NCI-H82 treated with DMSO at 0.1 percent for 48 hours (cell line): ENCODE data around the gene CIAO2B.

Experiments
- DNase-seq: peaks from one replicate; lab custom pipeline; 2025; ENCODE audit not compliant: unreplicated experiment; lab: John Stamatoyannopoulos, UW

CIAO2B gene

GRCh38 chr16:66888647-66889615, 45.3 kb downstream of the CIAO2B start:
- no peak for DNase-seq

DNA sequence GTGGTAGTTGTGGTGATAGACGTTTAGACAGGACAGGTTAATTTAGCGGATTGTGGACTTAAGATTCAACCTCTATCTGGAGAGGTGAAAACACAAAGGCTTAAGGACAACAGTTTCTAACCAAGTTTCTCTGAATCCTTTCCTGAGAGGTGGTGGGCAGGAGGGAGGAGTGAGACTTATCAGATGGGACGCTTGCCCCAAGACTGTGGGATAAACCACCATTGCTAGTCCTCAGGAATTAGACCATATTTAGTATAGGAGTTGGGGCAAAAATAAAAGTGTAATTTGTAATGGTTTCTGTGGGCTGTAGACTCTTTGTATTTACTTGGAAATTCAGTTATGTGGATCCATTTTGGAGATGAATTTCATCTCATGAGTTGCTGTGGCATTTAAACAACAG, 47.3 kb downstream of the CIAO2B start:
- no peak for DNase-seq

DNA sequence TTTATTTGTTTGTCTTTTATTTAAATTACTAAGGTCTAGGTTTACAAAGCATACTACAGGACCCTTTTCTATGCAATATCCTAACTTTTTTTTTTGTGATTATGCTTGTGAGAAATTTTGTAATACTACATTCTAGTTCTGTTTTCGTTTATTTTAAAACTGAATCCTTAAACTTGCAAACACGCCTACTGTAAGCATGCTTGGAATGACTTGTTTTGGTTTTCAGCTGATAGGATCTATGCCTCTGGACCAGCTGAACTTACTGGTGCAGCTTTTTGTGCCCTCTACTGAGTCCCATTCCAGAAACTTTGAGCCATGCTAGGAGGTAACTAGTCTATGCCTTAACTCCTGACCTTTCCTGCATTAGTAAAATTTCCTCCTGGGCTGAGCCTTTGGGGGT, 47.9 kb downstream of the CIAO2B start:
- DNase-seq: no peak

- DNase-seq: no peak
Measured at GRCh38 chr16:66885491-66885890, 48.7 kb downstream of the CIAO2B start.

- DNase-seq: no peak
Measured at GRCh38 chr16:66882702-66883101, 51.5 kb downstream of the CIAO2B start.
